GOT3 (cell line): ENCODE data around the gene RNF212B.
"Not testable (repeated sequence)": the region's sequence is repeated elsewhere in the genome, so short reads cannot be mapped to it uniquely, and the experiment has no call there.

Experiments used
- DNase-seq: peaks from one replicate; lab custom pipeline; 2025; ENCODE audit warnings: mixed read lengths; lab: John Stamatoyannopoulos, UW

The RNF212B gene, protein sequence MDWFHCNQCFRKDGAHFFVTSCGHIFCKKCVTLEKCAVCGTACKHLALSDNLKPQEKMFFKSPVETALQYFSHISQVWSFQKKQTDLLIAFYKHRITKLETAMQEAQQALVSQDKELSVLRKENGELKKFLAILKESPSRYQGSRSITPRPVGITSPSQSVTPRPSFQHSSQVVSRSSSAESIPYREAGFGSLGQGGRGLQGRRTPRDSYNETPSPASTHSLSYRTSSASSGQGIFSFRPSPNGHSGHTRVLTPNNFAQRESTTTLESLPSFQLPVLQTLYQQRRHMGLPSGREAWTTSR

DNA sequence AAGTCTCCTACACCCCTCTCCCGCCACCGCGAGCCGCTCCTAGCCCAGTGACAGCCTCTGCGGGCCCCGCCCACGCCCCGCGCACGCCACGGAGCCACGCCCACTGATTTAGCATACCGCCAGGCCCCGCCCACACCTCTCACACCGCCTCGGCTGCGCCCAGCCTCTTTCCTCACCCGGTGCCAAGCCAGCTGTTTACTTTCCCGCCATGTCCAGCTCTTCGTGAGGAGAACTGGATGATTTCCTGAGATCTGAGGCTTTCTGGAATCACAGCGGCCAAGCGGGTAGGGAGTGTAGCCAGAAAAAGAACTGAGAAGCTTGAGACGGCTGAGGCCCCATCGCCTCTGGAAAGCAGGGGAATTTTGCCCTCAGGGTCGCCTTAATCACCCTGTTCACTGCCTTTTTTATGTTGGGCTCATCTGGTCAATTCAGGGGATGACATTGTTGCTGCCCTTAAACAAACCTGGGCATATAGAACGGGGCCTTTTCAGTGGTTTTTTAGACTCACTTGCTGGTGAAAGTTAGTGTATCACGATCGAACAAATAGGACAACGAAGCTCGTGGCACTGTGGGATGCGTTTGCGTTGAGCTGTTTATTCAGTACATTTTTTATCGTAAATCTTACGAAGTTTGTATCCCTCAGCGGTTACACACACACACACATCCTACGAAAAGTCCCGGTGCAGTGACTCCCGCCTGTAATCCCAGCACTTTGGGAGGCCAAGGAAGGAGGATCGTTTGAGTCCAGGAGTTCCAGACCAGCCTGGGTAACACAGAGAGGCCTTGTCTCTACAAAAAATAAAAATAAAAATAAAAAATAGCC, at the start of gene RNF212B:
Gene RNF212B (plus strand): TSS at position 165 of the 823 bp plus-strand sequence. CDS start 2,410 bp downstream, outside the sequence.
- no peak for DNase-seq

DNA sequence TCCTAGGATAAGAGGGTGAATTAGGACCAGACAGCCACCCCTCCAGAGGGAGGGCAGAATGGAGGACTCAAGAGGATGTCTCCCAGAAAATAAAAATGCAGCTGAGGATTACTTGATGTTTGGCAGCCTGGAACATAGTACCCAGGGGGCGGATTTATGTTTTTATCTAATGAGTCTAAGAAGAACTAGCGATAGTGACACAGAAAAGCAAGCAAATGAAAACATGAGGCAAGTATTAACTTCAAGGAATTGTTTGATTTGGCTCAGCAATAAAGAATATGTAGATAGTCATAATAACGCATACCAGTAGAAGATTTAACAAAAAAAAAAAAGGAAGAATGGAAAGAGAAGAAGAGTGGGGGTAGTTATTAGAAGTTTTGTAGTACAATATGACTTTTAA, 44.3 kb upstream of the RNF212B start:
- DNase-seq, result no peak

DNA sequence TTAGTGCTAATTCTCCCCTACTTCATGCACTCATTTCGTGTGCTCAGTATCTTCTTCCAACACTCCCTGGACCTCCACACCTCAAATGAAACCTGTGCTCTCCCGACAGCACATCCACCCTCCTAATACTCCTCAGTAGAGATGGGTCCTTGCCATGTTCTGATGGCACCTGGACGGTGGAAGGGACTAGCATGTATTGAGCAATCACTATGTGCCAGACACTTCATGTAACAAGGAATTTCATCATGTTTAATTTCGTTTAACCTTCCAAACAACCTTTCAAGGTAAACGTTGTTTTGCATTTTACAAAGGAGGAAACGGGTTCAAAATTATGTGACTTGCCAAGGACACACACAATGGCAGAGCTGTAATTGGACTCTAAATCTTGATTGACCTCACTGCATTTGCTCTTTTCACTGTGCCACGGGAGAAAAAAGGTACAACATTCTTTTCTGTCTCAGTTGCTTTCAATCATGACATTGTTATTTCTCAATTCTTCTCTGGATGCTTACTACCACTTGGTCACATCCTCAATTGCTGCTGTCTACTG, 42.1 kb upstream of the RNF212B start:
- no peak for DNase-seq

DNA sequence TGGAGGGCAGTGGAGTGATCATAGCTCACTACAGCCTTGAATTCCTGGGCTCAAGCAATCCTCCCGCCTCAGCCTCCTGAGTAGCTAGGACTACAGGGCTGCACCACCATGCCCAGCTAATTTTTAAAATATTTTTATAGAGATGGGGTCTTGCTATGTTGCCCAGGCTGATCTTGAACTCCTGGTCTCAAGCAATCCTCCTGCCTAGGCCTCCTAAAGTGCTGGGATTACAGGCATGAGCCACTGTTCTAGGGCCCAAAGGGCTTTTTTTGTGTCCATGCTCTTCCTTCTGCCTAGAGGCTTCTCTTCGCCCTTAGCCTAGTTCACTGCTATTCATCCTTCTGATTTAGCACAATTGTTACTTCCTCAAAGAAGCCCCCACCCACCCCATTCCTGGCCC, 41.2 kb upstream of the RNF212B start:
- not testable (repeated sequence) for DNase-seq

DNA sequence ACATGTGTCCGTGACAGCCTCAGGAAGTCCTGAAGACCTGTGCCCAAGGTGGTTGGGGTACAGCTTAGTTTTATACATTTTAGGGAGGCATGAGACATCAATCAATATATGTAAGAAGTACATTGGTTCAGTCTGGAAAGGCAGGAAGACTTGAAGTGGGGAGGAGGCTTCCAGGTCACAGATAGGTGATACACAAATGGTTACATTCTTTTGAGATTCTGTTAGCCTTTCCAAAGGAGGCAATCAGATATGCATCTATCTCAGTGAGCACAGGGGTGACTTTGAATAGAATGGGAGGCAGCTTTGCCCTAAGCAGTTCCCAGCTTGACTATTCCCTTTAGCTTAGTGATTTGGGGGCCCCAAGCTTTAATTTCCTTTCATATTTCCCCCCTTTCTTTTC, 38.6 kb upstream of the RNF212B start:
- DNase-seq, result not testable (repeated sequence)

DNA sequence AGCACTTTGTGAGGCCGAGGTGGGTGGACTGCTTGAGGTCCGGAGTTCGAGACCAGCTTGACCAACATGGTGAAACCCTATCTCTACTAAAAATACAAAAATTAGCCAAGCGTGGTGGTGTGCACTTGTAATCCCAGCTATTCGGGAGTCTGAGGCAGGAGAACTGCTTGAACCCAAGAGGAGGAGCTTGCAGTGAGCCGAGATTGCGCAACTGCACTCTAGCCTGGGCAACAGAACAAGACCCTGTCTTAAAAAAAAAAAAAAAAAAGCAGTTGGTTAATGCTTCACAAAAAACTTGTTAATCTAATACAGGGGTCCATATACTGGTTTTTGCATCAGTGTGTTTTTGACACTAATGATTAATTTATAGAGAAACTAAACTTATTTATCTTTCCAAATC, 35.7 kb upstream of the RNF212B start:
- DNase-seq, result no peak

DNA sequence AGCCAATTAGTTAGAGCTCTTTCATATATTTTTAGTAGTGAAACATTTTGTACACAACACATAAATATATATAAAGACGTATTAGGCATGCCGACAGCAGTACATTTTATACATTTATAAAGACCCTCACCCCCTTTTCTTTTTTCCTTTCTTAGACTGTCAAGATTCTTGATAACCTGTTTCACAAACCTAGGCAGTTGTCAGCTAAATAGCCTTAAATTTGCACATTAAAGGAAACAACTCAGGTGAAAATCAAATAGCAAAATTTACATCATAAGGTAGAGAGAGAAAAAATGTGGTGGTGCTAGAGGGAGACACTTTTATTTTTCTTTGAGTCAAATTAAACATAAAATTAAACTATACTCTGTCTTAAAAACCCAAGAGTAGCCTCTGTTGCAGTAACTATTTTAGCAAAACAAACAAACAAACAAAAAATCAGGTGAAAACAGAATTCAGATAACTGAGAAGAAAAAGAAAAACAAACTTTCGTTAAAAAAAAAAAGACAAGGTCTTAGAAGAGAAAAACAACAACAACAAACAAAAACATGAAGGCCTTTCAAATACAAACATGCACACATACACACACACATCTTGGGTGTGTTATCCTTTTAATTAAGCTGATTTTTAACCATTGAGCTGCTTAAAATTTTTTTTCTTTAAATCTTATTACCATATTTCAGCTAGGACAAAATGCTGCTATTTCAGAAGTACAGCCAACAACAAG, 31.2 kb upstream of the RNF212B start:
- no peak for DNase-seq

DNA sequence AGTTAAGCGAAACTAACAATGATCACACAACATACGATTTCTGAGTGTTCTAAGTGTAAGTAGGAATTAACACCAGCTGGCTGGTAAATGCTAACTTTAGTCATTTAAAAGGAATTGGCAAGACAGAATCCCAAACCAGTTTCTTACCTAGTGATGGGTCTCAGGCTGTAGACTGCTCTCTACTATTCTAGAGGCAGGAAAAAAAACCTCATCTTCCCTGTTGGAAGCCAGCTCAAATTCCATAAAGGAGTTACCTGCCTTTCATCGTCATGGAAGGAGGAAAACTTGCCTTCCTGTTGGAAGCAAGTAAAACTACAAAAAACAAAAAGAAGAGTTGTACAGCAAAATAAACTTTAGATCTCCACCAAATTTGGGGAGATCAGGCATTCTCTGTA, 30.6 kb upstream of the RNF212B start:
- no peak for DNase-seq

DNA sequence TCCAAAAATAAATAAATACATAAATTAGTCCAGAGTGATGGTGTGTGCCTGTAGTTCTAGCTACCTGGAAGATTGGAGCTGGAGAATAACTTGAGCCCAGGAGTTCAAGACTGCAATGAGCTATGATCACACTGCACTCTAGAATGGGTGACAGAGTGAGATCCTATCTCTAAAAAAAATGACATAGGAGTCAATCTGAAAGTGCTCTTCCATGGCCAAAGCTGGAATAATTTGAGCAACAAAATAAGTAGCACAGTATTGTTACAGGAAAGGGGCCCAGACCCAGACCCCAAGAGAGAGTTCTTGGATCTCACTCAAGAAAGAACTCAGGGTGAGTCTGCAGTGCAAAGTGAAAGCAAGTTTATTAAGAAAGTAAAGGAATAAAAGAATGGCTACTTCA, 29.4 kb upstream of the RNF212B start:
- no peak for DNase-seq

DNA sequence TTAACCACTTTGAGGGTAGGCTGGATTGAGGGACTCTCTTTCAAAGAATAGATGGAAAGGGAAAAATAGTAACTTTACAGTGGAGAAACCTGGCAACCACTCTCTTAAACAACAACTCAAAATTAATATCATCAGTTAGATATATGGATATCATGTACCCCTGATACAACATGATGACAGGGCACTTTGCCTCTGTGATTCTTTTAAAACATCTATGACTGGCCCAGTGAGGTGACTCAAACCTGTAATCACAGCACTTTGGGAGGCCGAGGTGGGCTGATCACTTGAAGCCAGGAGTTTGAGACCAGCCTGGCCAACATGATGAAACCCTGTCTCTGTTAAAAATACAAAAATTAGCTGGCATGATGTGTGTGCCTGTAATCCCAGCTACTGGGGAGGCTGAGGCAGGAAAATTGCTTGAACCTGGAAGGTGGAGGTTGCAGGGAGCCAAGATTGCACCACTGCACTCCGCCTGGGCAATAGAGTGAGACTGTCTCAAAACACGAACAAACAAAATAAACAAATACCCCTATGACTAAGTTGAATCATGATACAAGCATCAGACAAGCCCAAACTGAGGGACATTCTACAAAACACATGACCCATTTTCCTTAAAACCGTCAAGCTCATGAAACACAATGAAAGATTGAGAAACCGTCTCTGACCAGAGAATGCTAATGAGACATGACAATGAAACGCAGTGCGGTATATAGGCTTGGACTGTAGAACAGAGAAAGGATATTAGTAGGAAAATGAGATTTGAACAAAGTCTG, 27.9 kb upstream of the RNF212B start:
- no peak for DNase-seq

DNA sequence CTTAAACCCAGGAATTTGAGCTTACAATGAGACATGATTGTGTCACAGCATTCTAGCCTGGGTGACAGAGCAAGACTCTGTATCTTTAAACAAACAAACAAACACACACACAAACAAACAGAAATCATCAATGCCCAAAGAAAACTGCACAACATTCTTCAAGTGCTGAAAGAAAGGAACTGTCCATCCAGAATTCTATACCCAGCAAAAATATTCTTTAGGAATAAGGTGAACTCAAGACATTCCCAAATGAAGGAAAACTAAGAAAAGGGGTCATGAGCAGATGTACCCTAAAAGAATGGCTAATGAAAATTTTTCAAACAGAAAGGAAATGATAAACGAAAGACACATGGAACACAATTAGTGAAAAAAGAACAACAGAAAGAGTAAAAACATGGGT, 22.3 kb upstream of the RNF212B start:
- no peak for DNase-seq

DNA sequence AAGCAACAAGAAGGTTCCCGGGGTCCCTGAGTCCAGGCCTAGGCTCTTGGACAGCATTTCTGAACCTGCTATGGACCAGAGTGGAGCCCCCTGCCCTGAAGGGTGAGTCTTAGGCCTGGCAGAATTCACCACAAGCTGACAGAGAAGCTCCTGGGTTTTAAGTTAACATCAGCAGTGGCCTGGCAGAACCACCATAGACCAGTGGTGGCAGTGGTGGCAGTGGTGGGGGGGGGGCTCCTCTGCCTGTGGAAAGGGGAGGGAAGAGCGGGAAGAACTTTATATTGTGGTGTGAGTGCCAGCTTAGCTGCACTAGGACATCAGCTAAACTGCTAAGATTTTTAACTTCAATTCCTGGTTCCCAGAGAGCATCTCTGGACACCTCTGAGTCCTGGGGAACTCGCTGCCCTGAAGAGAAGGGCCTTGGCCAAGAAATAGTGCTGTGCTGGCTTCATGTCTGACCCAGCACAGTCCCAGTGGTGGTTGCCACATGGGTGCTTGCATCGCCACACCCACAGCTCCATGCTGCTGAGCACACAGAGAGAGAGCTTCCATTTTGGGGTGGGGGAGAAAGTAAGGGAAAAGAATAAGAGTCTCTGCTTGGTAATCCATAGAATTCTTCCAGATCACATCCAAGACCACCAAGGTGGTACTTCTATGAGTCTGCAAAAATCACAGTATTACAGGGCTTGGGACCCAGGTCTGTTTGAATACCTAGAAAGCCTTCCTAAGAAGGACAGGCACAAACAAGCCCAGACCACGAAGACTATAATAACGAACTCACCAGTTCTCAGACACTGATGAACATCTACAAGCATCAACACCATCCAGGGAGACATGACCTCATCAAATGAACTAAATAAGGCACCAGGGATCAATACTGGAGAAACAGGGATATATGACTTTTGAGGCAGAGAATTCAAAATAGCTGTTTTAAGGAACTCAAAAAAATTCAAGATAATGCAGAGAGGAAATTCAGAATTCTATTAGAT, 20.4 kb upstream of the RNF212B start:
- no peak for DNase-seq

DNA sequence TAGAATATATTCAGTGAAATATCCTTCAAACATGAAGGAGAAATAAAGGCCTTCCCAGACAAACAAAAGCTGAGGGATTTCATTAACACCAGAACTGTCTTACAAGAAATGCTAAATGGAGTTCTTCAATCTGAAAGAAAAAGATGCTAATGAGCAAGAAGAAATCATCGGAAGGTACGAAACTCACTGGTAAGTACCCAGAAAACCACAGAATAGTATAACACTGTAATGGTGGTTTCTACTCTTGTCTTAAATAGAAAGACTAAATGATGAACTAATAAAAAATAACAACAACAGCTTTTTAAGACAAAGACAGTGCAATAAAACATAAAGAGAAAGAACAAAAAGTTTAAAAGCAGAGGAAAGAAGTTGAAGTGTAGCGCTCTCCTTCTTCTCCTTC, 18.7 kb upstream of the RNF212B start:
- DNase-seq, result no peak

DNA sequence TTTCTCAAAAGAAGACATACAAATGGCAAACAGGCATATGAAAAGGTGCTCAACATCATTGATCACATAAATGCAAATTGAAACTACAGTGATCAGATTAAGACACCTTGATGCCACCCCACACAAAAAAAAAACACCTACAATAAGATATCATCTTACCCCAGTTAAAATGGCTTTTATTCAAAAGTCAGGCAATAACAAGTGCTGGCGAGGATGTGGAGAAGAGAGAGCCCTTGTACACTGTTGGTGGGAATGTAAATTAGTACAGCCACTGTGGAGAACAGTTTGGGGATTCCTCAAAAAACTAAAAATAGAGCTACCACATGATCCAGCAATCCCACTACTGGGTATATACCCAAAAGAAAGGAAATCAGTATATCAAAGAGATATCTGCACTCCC, 12.8 kb upstream of the RNF212B start:
- not testable (repeated sequence) for DNase-seq

DNA sequence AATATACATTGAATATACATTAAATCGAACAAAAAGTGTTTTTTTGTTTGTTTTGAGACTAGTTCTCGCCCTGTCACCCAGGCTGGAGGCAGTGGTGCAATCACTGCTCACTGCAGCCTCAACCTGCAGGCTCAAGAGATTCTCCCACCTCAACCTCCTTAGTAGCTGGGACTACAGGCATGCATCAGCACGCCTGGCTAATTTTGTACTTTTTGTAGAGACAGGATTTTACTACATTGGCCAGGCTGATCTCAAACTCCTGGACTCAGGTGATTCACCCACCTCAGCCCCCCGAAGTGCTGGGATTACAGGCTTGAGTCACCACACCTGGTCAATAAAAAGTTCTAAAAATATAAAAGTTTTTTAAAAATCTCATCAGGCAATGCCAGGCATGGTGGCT, 10.2 kb upstream of the RNF212B start:
- DNase-seq, result no peak

DNA sequence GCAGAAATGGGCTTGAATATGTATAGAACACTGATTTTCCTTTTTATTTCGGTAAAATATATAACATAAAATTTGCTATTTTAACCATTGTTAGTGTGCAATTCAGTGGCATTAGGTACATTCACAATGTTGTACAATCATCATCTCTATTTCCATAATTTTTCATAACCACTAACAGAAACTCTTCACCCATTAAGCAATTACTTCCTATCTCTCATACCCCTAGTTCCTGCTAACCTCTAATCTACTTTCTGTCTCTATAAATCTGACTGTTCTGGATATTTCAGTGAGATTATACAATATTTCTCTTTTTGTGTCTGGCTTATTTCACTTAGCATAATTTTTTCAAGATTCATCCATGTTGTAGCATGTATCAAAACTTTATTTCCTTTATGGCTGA, 8.9 kb upstream of the RNF212B start:
- no peak for DNase-seq

DNA sequence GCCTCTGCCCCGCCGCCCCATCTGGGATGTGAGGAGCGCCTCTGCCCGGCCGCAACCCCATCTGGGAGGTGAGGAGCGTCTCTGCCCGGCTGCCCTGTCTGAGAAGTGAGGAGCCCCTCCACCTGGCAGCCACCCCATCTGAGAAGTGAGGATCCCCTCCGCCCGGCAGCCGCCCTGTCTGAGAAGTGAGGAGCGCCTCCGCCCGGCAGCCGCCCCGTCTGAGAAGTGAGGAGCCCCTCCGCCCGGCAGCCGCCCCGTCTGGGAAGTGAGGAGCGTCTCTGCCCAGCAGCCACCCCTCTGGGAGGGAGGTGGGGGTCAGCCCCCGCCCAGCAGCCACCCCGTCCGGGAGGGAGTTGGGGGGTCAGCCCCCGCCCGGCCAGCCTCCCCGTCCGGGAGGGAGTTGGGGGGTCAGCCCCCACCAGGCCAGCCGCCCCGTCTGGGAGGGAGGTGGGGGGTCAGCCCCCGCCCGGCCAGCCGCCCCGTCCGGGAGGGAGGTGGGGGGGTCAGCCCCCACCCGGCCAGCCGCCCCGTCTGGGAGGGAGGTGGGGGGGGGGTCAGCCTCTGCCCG, 5.4 kb upstream of the RNF212B start:
- DNase-seq, result not testable (repeated sequence)

DNA sequence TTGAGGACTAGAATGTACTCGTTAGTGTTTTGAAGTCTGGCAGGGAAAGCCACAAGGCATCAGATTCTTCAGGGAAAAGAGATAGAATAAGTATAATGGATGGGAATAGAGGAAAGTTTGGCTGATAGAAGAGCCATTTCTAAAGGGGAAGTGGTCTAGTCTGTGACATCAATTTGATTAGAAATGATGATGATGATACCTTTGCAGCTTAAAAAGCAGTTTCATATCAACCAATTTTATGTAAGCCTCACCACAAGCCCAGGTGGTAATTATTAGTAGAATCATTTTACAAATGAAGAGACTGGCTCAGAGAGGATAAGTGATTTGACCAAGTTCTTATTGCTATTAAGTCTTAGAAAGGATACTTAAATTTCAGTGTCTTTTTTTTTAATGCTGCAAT, 2.9 kb downstream of the RNF212B start:
- no peak for DNase-seq

DNA sequence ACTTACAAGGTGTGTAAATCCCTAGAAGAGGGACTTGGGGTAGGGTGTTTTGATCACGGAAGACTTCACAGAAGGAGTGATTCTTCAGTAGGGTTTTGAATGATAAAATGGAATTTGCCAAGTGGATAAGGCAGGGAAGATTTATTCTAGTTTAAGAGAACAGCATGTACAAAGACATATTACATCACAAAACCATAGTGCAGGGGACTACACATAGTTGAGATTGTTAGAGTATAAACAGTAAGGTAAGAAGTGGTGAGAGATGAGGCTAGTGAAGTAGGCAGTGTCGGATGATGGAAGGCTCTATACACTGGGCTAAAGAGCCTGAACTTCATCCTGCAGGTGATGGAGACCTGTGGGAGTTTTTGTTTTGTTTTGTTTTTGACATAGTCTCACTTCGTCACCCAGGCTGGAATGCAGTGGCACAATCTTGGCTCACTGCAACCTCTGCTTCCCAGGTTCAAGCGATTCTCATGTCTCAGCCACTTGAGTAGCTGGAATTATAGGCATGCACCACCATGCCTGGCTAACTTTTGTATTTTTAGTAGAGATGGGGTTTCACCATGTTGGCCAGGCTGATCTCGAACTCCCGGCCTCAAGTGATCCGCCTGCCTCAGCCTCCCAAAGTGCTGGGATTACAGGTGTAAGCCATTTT, 3.5 kb downstream of the RNF212B start:
- DNase-seq, result not testable (repeated sequence)

DNA sequence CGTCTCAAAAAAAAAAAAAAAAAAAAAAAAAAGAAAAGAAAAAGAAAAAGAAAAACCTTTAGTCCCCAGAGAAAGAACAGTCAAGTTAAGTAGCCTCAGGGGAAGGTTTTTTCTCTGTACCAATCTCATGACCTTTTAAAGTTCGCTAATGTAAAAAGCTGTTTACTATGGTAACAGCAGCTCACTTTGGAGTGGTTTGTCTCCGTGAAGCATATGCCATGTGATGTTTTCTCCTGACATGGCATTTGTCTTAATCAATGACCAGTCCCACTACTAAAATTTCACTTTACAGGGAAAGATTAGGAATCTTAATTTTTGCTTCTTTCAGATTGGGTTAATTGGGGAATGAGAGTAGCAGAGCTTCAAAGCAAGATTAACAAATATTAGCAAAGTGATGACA, 4.3 kb downstream of the RNF212B start:
- no peak for DNase-seq
